ENCODE results near the gene TAL2.

The TAL2 gene

DNA sequence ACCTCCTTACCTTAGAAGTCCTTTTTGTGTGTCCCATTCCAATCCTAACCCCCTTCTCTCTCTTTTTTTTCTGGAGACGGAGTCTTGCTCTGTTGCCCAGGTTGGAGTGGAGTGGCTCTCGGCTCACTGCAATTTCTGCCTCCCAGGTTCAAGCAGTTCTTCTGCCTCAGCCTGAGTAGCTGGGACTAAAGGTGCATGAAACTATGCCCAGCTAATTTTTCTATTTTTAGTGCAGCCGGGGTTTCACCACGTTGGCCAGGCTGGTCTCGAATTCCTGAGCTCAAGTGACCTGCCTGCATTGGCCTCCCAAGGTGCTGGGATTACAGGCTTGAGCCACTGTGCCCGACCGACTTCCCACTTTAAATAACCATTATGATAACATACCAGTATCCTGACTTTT, 49.6 kb downstream of the TAL2 start:
- DNase-seq: no peak

DNA sequence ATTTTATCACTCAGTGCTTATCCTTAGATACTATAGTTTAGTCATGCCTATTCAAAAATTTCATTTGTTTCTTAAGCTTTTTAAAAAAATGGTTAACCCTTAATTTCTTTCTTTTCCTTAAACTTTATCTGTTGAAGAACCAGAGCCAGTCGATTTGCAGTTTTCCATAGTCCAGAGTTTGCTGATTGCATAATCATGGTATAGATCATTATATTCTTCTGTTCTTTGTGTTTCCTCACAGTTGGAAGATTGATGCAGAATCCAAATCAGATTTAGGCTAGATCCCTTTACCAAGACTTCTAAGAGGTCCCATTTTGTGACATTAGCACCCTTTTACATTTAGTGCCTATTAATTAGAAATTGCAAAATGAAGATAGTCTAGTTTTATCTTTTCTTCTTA, 50.0 kb downstream of the TAL2 start:
- no peak for DNase-seq
